SKM-1 (cell line): Measurements from ENCODE around the gene OBSL1.

Source experiments
- DNase-seq: peaks from one replicate; lab custom pipeline; 2025; ENCODE audit not compliant: unreplicated experiment; lab: John Stamatoyannopoulos, UW

Gene OBSL1

DNA sequence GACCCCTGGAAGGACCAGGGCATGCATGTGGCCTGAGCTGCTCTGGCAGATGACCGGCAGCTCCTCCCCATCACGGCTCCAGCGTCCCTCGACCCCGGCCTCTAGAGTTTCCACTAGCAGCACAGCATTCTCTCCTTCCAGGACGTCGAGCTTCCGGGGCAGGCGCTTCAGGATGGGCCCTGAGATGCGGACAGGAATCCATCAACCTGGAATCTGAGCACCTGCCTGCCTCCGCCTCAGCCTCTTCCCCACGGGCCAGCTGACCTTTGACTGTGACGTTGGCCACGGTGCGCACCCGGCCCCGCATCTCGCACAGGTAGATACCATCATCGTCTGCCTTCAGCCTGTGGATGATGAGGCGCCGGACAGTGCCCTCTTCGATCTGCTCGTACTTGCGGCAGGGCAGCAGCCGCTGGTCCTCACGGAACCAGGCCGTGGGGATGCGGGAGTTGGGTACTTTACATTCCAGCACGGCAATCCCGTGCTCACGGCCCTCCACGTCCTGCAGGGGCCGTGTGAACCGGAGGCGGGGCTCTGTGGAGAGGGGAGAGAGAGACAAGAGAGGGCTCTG lies 3.5 kb downstream of the OBSL1 start:
- DNase-seq = no peak

DNA sequence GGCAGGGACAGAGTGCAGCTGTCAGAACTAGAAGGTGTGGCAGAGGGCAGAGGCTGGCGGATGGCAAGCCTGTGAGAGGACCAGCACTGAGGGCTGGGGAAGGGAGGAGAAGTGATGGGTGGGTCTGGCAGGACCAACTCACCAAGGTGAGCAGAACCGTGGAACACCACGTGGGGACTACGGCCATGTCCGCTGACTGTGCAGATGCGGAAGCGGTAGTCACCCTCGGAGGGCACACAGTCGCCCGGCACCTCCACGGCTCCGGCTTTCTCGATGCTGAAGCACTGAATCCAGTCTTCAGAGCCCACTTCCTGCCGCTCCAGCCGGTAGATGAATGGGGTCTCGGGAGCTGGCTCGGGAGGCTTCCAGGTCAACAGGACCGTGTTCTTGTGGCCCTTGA lies 4.2 kb downstream of the OBSL1 start:
- no peak for DNase-seq

DNA sequence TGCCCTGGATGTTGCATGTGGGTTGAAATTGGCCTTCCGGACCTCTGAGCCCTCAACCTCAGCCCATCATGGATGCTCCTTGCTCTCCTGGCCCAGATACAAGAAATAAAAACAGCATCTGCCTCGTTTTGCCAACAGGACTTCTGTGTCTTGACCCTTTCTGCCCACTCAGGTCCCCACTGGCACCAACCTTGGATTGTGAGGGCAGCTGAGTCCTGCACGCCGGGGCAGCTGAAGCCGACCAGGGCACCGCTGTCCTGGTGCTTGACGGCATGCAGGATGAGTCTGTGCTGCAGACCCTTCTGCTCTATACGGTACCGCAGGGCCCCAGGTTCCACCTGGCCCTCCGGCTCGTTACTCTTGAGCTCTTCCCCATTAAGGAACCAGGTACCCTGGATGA lies 4.7 kb downstream of the OBSL1 start:
- no peak for DNase-seq

DNA sequence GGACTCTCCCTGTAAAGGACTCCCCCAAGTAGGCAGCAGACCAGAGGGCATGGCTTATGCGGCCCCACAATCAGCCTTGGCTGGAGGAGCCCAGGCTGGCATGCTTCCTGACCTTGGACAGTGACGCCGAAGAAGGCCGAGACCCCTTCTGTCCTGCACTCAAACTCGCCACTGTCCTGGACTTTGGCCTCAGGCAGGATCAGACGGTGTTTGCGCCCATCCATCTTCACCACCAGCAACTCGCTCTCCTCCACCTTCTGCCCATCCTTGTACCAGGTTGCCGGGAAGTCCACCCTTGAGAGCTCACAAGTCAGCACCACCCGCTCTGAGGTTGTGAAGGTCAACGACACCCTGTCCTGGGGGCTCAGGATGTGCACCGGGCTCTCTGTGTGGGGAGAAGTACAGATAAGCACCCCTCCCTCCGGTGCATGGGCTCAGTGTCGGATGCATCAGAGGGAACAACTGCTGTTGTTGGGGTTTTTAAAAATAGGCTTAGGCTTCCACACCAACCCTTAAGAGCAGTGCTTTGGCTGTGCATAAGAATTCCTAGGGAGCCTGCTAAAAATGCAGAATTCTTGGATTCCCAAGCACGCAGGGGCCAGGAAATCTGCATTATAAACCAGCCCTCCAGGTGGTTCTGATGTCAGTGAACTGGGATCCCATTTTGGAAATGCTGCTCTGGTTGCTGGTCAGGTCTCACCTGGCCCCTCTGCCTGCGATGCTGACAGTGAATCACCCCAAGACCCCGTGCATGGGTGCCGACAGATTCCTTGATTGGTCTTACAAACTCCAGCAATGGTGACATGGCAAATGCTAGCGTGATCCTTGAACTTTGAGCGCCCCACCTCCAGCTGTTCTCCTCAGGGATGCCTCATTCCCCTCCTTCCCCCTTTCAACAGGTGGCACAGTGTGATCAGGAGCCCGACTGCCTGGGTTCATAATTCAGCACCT lies 5.9 kb downstream of the OBSL1 start:
- DNase-seq = no peak

DNA sequence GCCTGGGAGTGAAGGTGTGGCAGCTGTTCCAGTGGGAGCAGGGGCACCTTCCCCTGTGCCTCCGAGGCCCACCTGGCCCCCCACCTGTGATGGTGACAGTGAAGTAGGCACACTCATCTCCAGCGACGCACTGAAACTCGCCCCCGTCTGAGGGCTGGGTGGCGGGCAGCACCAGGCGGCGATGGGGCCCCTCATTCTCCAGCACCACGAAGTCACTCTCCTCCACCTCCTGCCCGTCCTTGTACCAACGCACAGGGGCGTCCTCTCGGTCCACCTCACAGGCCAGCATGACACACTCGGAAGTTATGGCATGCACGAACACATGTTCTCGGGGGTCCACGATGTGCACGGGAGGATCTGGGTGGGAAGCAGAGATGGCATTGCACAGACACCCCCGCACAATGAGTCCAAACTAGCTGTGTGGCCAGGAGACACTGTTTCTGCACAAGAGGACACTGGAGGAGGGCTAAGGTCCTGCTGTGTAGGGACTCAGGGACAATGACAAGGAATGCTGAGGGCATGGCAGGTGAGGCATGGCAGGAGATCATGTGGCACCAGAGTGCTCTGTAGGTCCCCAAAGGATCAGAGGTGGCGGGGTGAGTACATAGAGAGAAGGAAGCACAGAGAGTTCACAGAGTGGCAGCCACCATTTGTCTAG lies 7.9 kb downstream of the OBSL1 start:
- DNase-seq = no peak

DNA sequence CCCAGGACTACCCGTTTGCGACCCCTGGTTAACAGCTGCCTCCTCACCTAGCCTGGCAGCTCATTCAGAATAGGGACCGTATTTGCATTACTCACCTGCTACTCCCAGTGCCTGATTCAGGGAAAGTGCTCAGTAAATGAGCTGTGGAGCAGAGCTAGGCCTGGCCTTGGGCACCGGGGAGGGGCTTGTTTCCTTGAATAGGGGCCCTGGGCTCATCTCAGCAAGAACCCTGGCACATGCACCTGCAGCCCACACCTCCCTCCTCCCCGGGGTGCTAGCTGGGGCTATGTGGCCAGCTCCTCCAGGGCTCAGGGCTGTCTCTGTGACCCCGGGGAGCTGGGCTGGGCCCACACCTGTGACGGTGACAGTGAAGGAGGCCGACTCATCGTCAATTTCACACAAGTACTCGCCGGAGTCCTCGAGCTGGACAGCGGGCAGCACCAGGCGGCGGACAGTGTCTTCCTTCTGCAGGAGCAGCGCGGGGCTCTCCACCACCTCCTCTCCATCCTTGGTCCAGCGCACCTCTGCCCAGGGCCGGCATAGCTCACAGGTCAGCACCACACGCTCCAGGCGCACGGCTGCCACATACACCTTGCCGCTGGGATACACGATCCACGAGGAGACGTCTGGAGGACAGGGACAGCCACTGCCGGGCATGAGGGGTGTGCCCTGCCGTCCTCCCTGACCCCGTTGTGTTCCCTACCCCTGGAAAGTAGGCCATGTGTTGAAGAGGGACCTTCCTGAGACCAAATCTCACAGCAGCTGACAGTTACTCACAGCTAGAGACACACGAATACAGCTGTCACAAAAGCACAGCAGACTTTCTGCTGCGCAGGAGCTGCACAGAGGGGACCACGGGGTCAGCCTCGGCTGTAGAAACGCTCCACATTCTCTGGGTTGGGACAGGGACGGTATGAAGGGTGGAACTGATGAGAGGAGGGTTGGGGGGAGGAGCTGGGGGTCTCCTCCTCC lies 9.0 kb downstream of the OBSL1 start:
- no peak for DNase-seq

DNA sequence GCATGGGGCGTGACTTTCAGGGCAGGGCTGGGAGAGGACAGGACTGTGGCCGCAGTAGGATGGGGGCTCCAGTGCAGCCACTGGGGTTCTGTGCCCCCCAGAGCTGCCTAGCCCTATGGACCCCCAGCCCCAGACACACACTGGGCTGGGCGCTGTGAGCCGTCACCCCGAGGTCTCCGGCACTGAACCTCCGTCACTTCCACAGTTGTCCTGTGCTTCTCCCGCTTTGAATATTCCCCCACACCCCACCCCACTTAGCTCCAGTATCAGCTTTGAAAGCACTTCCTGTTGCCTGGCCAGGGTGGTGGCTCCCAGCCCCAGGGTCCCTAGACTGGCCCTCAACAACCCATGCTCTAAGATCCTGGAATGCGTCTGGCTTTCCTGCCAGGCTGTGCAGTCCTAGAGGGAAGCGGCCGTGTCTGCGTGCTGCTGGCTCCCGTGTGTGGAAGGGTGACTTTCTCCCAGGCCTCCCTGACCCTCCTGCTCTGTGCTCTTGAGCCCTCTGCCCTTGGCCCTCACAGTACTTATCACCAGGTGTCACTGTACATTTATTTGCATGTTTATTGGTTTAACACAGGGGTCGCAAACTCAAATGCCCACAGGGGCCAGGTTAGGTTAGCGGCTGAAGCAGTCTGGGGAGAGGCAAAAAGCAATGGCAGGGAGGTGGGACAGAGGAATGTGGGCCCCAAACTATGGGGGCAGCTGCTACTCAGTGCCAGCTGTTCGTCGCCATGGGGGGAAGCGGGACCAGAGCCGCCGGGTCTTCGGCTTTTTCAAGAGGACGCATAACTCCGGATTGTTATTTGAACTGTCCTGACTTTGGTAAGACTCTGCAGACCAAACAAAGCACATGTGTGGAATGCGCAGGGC lies 9.9 kb downstream of the OBSL1 start:
- DNase-seq = no peak

DNA sequence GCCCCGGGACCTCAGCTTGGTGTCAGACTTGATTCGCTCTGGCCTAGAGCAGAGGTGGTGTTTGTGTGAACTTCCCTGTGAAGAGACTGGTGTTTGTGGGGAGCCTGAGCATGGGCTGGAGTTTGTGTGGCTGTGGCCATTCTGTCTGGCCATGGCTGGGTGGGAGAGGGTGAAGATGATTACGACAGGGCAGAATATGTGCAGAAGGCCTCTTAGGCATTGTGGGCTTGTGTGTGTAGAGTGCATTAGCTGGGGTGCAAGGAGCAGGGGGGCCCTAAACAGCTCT lies 10.5 kb downstream of the OBSL1 start:
- DNase-seq = no peak

DNA sequence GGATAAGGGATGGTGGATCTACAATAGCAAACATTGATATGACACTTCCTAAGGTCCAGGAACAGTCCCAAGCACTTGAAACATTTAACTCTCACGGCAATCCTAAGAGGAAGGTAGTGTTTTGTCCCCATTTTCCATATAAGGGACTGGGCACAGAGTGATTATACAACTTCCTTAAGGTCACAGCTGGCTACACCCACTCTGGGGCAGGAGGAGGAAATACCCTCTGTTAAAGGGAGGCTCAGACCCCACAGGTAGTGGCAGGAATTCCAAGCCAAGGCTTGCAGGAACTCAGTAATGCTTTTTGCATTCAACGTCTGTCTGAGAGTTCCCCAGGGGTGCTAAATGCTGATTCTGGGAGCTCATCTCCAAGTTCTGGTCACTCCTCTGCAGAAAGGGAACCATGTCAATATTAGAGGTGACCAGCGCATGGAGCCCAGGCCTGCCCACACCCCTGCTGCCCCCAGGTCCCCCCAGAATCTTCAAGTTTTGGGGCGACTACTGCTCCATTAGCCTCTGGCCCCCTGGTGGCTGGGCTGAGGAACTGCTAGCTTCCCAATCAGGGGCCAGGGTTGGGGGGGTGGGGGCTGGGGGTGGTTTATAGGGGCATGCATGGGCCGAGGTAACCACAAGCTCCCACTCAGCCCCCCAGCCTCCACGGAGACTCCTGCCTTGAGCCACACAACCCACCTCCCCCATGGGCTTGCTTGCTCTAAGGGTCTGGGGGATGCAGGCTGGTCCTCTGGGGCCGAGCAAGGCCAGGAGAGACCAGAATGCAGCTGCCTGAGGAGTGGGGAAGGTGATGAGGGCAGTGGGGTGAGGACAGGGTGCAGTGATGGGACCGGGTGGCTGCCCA lies 11.1 kb downstream of the OBSL1 start:
- no peak for DNase-seq

DNA sequence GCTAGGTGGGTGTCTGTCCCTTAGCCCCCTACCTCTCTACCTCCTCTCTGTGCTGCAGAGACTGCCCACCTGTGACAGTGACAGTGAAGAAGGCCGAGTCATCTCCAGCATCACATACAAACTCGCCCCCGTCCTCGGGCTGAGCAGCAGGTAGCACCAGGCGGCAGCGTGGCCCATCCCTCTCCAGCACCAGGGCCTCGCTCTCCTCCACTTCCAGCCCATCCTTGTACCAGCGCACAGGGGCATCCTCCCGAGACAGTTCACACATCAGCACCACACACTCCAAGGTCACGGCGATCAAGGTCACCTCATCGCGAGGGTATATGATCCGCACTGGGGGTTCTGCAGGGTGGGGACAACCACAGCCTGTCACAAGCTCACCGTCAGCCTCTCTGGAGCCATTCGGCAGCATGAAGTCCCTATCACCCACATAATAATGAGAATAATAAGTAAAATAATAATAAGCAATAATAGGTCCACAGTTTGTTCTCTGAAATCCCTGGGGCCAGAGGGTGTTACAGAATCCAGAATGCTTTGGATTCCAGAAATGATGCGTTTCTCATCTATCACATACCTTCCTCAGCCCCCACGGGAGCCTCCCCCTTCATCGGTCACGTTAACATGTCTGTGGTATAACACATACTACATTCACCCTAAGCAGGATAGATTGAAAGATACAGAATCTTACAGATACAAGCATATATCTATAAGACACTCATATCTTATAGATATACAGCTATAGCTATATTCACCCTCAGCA lies 12.0 kb downstream of the OBSL1 start:
- no peak for DNase-seq

DNA sequence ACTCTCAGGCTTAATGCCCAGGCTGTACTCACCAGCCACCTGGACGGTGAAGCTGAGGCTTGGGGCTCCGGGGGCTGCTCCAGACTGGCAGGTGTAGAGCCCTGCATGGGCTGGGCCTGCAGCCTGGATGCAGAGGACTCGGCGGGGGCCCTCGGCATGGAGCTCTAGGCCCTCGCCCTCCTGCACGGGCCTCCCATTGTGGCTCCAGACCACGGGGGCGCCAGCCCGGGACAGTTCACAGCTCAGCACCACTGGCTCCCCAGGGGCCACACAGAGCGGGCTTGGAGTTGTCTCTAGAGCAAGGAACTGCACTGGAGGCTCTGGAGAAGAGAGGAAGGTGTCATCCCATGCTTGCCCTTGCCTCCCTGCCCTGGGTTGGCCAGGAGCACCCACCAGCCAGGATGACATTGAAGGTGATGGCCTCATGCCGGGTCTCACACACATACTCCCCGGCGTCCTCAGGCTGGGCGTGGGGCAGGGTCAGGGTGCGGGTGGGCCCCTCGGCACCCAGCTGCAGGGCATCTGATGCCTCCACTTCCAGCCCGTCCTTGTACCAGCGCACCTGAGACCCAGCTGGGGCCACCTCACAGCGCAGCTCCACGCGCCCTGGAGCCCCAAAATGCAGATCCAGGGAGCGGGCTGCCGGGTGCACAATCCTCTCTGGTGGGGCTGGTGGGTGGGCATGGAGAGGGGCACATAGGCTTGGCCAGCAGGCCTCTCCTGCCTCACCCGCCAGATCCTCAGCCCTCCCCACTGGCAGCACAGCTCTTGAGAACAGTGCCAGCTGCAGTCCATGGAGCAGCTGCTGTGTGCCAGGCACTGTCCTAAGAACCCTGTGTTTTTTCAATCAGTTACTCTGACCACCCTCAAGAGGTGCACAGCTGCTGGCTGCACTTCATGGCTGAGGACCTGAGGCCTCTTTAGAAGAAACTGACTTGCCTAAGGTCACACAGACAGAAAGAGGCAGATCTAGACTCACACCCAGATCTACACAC lies 13.3 kb downstream of the OBSL1 start:
- DNase-seq = no peak

DNA sequence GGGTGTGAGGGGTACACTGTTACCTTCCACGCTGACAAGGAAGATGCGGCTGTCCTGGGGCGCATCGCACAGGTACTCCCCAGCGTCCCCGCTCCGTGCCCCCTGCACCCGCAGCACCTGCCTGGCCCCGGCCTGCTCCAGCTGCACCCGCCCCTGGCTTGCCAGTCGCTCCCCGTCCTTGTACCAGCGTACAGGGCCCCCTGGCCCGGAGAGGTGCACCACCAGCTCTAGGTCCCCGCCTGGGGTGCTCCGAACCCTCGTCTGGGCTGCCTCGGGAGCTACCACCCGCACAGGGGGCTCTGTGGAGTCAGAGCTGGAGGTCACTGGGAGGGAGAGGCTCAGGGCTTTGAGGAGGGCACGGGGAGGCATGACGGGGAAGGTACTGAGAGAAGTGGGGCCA lies 14.0 kb downstream of the OBSL1 start:
- no peak for DNase-seq

DNA sequence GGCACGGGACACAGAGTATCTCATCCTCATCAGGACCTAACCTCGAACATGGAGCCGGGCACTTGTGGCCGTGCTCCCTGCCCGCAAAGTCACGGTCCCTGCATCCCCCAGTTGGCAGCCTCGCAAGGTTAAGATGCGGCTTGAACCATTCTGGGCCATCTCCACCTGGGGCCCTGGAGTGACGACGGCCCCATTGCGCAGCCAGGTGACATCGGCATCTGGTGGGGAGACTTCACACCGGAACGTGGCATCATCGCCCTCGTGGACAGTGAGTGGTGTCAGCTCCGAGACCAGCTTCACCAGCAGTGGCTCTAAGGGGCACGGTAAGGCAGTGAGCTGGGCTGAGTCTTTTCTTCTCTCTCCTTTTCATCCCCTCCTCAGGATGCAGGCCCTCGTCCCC lies 14.9 kb downstream of the OBSL1 start:
- DNase-seq = no peak

DNA sequence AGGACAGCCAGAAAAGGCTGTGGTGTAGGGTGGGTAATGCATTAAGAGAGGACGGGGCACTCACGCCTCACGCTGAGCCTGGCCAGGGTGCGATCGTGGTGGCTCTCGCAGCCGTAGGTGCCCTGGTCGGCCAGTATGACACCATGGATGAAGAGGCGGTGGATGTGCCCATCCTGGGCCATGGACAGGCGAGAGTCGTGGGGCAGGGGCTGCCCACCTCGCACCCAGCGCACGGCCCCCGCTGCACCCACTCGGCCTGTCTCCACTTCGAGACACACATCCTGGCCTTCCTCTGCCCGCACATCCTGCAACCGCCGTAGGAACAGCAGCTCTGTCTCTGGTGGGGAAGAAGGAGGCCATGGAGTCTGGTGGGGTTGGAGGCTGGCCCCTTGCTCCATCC lies 15.4 kb downstream of the OBSL1 start:
- no peak for DNase-seq

DNA sequence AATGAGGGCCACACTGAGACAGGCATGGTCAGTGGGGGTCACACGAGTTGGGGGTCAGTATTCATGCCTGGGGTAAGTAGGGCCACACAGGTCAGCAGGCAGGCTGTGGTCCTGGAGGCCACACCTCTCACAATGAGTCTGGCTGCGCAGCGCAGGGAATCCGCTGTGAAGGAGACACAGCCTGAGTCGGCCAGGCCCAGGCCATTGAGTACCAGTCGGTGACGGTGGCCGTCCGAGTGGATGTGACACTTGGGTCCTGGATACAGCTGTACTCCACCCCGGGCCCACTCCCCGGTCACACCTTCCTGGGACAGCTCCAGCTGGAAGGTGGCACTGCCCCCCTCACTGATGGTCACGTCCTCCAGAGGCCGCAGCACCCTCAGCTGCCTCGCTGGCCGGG lies 17.0 kb downstream of the OBSL1 start:
- no peak for DNase-seq

DNA sequence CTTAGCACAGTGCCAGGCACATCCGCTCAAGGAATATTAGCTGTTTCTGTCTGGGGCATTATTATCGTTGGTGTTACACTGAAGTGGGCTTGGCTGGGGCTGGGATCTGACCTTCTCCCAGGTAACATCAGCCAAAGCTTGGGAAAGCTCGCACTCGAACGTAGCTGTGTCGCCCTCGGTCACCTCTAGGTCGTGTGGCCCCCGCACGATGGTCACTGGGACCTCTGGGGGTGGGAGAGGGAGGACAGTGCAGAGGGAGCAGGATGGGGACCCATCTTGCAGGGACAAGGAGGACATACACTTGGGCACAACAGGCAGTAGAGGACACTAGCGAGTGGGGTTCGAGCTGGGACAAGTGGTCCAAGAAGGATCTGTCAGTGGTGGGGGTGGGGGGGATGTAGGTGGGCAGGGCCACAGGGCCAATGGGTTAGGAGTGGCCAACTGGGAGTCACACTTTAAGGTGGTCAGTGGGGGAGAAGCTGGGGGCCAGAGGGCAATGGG lies 17.8 kb downstream of the OBSL1 start:
- DNase-seq = no peak

DNA sequence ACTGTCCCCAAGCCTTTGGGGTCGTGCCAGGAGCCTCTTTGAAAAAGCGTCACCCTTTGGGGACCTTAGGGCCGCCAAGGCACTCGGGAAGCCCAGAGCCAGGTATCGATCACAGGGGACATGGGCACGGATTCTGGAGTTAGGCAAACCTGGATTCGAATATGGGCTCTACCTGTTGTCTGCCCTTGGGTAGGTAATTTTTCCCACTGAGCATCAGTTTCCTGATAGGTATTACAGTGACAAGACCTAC lies 18.2 kb downstream of the OBSL1 start:
- no peak for DNase-seq
